ENCODE data around the gene FAM89B.

Gene FAM89B

DNA sequence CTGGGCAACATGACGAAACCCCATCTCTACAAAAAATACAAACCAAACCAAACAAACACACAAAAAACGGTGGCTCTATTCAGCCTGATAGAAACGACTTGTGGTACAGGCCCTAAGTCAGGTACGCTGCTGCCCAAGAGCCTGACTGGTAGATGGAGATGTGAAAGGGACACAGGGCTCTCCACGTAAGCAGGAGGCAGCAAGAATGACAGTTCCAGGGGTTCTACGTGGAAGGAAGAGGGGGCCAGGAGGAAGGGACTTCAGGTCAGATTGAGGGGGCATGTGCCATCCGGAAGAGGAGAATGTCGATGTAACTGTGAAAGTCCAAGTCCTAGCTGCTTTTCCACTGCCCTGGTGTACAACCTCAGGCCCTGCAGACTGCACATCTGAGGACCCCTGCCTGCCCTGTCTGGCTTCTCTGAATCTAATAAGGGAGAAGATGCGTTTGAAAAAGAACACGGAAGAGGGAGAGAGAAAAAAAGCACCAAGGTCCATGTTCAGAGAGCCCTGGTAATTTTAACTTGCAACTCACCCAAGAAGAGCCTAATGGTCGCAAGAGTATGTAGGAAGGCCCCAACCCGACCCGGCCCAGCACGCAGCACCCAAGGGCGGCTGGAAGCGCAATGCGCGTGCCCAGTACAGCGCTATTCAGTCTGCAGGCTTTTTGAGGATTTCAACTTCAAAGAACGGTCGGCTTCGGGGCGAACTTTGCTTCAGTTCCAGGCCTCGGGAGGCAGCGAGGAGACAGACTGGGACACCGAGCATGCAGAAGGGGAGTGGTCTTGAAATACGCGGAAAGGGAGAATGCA lies 3.0 kb upstream of the FAM89B start:
- no peak for DNase-seq (ENCODE audit: low spot score)

DNA sequence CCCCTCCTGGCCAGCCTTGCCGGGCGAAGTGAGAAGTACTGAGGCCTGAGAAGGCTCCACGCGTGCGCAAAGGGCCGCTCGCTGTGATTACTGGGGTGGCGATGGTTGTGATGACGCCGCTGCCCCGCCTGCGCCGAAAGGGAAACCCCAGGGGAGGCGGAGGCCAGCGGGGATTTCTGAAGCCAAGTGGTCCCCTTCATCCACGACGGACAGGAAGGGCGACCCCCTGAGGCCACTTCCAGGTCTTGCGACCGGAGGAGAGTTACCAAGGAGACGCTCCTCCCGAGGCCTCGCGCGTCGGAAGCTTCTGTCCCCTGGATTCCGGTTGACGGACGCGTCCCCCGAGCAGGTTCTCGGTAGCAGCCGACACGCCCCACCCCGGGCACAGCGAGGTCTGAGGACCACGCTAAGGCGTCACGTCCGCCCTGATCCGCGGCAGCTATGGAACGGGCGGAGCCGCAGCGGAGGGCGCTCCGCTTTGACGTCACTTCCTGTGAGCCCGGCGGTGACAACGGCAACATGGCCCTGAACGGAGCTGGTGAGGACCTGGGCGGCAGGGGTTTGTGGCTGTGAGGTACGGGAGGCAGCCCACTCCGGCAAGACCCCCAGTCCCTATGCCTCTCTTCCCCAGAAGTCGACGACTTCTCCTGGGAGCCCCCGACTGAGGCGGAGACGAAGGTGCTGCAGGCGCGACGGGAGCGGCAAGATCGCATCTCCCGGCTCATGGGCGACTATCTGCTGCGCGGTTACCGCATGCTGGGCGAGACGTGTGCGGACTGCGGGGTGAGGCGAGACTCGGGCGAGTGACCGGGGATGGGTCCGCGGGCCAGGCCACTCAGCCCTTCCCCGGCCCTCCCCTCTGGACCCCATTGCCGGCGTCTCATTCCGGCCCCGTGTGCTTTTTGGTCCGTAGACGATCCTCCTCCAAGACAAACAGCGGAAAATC lies 2.1 kb upstream of the FAM89B start, which contains the start of gene ZNRD2:
ZNRD2 (plus strand) TSS at position 505 of the 946 bp plus-strand sequence; CDS start at position 520, 15 bp downstream.
- H3K27ac Mint-ChIP-seq = peak within 1 kb of the TSS; percentile 99
- H3K4me1 Mint-ChIP-seq (ENCODE audit: low read depth) = peaks cover 56% of the 10 kb centered on the region
- DNase-seq (ENCODE audit: low spot score) = peak; percentile 100
- no peaks in the 10 kb centered on the region for H3K27me3 Mint-ChIP-seq (ENCODE audit: low read depth)
- peak within 1 kb of the TSS; percentile 100 for H3K4me3 Mint-ChIP-seq
- H3K9me3 Mint-ChIP-seq = no peaks in the 10 kb centered on the region
- peaks cover 24% of the 10 kb centered on the region for H3K36me3 Mint-ChIP-seq (ENCODE audit: low read depth)

More for the DNA sequence above, 3.0 kb upstream of the FAM89B start:
- peaks cover 59% of the 10 kb centered on the region for H3K4me1 Mint-ChIP-seq (ENCODE audit: low read depth)
- H3K9me3 Mint-ChIP-seq = no peaks in the 10 kb centered on the region
- peak overlapping the region; percentile 99 for H3K27ac Mint-ChIP-seq
- peak overlapping the region; percentile 100 for H3K4me3 Mint-ChIP-seq
- H3K36me3 Mint-ChIP-seq (ENCODE audit: low read depth) = peaks cover 24% of the 10 kb centered on the region
- no peaks in the 10 kb centered on the region for H3K27me3 Mint-ChIP-seq (ENCODE audit: low read depth)

DNA sequence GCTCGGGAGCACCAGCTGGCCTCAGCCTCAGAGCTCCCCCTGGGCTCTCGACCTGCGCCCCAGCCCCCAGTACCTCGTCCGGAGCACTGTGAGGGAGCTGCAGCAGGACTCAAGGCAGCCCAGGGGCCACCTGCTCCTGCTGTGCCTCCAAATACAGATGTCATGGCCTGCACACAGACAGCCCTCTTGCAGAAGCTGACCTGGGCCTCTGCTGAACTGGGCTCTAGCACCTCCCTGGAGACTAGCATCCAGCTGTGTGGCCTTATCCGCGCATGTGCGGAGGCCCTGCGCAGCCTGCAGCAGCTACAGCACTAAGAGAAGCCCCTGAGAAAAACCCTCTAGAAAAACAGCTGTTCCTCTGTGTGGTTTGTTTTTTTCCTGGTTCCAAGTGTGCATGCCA lies 918 bp upstream of the FAM89B start:
- Mint-ChIP-seq H3K27me3 (ENCODE audit: low read depth) (no peaks in the 10 kb centered on the region), H3K36me3 (ENCODE audit: low read depth) (peaks cover 24% of the 10 kb centered on the region), H3K4me1 (ENCODE audit: low read depth) (peaks cover 49% of the 10 kb centered on the region), H3K9me3 (no peaks in the 10 kb centered on the region), H3K27ac (peak overlapping the region; percentile 93), H3K4me3 (peak overlapping the region; percentile 100)
- no peak for DNase-seq (ENCODE audit: low spot score)

GRCh38 chr11:65571940-65572339 lies 398 bp upstream of the FAM89B start:
- Mint-ChIP-seq H3K27me3 (ENCODE audit: low read depth) (no peaks in the 10 kb centered on the region), H3K36me3 (ENCODE audit: low read depth) (peaks cover 24% of the 10 kb centered on the region), H3K27ac (peak overlapping the region; percentile 93), H3K9me3 (no peaks in the 10 kb centered on the region), H3K4me3 (peak overlapping the region; percentile 100), H3K4me1 (ENCODE audit: low read depth) (peaks cover 47% of the 10 kb centered on the region)
- no peak for DNase-seq (ENCODE audit: low spot score)

- no peaks in the 10 kb centered on the region for H3K27me3 Mint-ChIP-seq (ENCODE audit: low read depth)
- H3K4me1 Mint-ChIP-seq (ENCODE audit: low read depth) = peaks cover 51% of the 10 kb centered on the region
- peak overlapping the region; percentile 90 for H3K27ac Mint-ChIP-seq
- no peak for DNase-seq (ENCODE audit: low spot score)
- no peaks in the 10 kb centered on the region for H3K9me3 Mint-ChIP-seq
- peak overlapping the region; percentile 86 for H3K4me3 Mint-ChIP-seq
- H3K36me3 Mint-ChIP-seq (ENCODE audit: low read depth) = peaks cover 24% of the 10 kb centered on the region
Observed at GRCh38 chr11:65573391-65574079, 1.2 kb downstream of the FAM89B start.

- H3K36me3 Mint-ChIP-seq (ENCODE audit: low read depth) = peaks cover 26% of the 10 kb centered on the region
Observed at GRCh38 chr11:65574109-65574810, 1.9 kb downstream of the FAM89B start.

DNA sequence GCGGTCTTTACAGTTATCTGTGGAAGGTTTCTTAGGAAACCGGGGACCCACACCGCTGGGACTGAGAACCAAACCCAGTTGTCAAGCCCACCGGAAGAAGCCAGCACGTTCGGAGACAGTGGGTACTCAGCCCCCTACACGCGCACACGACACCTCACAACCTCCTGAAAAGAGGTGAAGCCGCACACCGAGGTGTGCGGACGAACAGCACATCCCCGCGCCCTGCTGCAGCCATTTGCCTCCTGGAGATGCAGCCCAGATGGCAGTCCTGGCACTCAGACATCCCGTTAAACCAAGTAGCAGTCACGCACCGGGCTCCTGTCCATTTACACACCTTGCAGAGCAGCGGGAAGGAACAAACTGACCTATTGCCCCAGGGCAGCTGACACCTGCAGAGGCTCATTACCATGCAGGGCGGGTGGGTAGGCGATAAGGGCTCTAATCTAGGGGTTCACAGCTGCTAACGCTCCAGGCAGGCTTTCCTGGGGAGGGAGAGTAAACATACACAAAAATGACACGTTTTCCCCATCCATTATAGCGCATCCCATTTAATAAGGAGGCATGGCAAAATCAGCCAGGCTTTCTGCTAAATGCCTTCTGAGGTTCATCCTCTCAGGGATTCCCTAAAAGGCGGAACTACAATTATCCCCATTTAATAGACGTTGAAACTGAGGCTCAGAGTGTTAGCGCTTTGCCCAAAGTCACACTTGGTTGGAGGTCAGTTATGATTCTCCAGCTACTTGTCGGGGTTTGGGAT lies 2.7 kb downstream of the FAM89B start:
- H3K27me3 Mint-ChIP-seq (ENCODE audit: low read depth) = no peaks in the 10 kb centered on the region
- DNase-seq (ENCODE audit: low spot score) = no peak
- H3K9me3 Mint-ChIP-seq = no peaks in the 10 kb centered on the region
- peak overlapping the region; percentile 96 for H3K4me3 Mint-ChIP-seq
- peaks cover 45% of the 10 kb centered on the region for H3K4me1 Mint-ChIP-seq (ENCODE audit: low read depth)
- peak overlapping the region; percentile 96 for H3K27ac Mint-ChIP-seq
- peaks cover 29% of the 10 kb centered on the region for H3K36me3 Mint-ChIP-seq (ENCODE audit: low read depth)

More at GRCh38 chr11:65574109-65574810, 1.9 kb downstream of the FAM89B start:
- H3K27ac Mint-ChIP-seq = peak overlapping the region; percentile 96
- no peaks in the 10 kb centered on the region for H3K27me3 Mint-ChIP-seq (ENCODE audit: low read depth)
- no peaks in the 10 kb centered on the region for H3K9me3 Mint-ChIP-seq
- peak overlapping the region; percentile 96 for H3K4me3 Mint-ChIP-seq
- DNase-seq (ENCODE audit: low spot score) = peak; percentile 96
- peaks cover 48% of the 10 kb centered on the region for H3K4me1 Mint-ChIP-seq (ENCODE audit: low read depth)

- Mint-ChIP-seq H3K27ac (peak within 1 kb of the TSS; percentile 96), H3K4me1 (ENCODE audit: low read depth) (peaks cover 43% of the 10 kb centered on the region), H3K27me3 (ENCODE audit: low read depth) (no peaks in the 10 kb centered on the region), H3K36me3 (ENCODE audit: low read depth) (peaks cover 30% of the 10 kb centered on the region), H3K4me3 (peak within 1 kb of the TSS; percentile 96), H3K9me3 (no peaks in the 10 kb centered on the region)
- peak; percentile 85 for DNase-seq (ENCODE audit: low spot score)
Observed at GRCh38 chr11:65575568-65576231, 3.4 kb downstream of the FAM89B start, which contains the start of gene EHBP1L1. EHBP1L1 (plus strand) TSS chr11:65576053; CDS start chr11:65576303, 250 bp downstream.

- no peak for DNase-seq (ENCODE audit: low spot score)
- Mint-ChIP-seq H3K4me3 (peak overlapping the region; percentile 85), H3K27me3 (ENCODE audit: low read depth) (no peaks in the 10 kb centered on the region), H3K36me3 (ENCODE audit: low read depth) (peaks cover 32% of the 10 kb centered on the region), H3K27ac (peak overlapping the region; percentile 71), H3K9me3 (no peaks in the 10 kb centered on the region), H3K4me1 (ENCODE audit: low read depth) (peaks cover 37% of the 10 kb centered on the region)
Observed at GRCh38 chr11:65576232-65576866, 4.0 kb downstream of the FAM89B start.

DNA sequence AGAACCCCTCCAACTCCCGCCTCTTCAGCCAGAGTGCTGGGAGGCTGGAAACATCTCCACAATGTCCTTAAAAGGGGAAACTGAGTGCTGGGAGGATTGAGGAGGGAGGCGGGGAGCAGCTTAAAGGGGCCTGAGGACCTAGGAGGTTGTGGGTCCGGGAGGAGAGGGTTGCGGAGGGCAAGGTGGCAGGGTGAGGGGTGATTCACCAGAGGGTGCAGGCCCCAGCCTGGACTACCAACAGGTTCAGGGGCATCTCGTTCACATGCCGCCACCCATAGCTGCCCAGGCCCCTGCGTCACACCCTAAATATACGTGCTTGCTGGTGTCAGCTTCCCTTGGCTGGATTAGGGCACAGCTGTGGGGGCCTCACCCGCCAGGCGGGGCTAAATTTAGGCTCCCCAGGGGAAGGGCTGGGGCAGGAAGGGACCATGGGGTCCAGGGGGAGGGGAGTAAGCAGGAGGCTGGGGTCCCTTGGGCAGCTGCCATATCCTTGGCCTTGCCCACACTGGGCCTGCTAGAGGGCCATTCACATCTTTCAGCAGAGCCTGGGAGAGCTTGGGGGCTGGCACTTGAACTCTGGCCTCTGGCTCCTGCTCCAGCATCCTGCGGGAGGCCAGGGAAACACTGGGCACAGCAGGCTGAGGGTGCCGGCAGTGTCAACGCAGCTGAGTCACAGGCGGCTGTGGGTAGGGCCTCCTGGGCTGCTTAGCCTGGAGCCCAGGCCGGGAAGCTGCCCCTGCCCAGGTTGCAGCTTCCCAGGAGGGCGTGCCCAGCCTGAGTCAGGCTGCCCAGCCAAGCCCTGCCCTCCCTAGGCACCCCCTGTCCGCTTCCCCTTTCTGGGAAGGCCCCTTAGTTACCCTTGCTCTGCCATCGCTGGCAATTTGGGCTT lies 4.8 kb downstream of the FAM89B start:
- Mint-ChIP-seq H3K4me1 (ENCODE audit: low read depth) (peaks cover 30% of the 10 kb centered on the region), H3K9me3 (no peaks in the 10 kb centered on the region), H3K27me3 (ENCODE audit: low read depth) (no peaks in the 10 kb centered on the region), H3K4me3 (peak overlapping the region; percentile 85), H3K36me3 (ENCODE audit: low read depth) (peaks cover 33% of the 10 kb centered on the region), H3K27ac (peak overlapping the region; percentile 71)
- DNase-seq (ENCODE audit: low spot score) = no peak

- Mint-ChIP-seq H3K27ac (peak overlapping the region; percentile 63), H3K4me3 (peak overlapping the region; percentile 85), H3K9me3 (no peaks in the 10 kb centered on the region), H3K4me1 (ENCODE audit: low read depth) (peaks cover 28% of the 10 kb centered on the region), H3K36me3 (ENCODE audit: low read depth) (peaks cover 35% of the 10 kb centered on the region), H3K27me3 (ENCODE audit: low read depth) (no peaks in the 10 kb centered on the region)
- no peak for DNase-seq (ENCODE audit: low spot score)
Observed at GRCh38 chr11:65577756-65578109, 5.4 kb downstream of the FAM89B start.
